Activated CD4-positive, alpha-beta T cell treated with anti-CD3 and anti-CD28 coated beads, Interleukin-2, Interleukin-6, amounts not matched to agents 100 ng/mL and 50 ng/mL, durations not matched to agents 16 hours and 8 hours (primary cell): ENCODE measurements around the gene GALNS.
"Not testable (repeated sequence)": the region's sequence is repeated elsewhere in the genome, so short reads cannot be mapped to it uniquely, and the experiment has no call there.

Experiments
- DNase-seq: peaks from one replicate; pipeline ENCODE4 v3.0.0-alpha.2; 2020

The GALNS gene

GRCh38 chr16:88780142-88781062 is 76.3 kb downstream of the GALNS start:
- DNase-seq = no peak

DNA sequence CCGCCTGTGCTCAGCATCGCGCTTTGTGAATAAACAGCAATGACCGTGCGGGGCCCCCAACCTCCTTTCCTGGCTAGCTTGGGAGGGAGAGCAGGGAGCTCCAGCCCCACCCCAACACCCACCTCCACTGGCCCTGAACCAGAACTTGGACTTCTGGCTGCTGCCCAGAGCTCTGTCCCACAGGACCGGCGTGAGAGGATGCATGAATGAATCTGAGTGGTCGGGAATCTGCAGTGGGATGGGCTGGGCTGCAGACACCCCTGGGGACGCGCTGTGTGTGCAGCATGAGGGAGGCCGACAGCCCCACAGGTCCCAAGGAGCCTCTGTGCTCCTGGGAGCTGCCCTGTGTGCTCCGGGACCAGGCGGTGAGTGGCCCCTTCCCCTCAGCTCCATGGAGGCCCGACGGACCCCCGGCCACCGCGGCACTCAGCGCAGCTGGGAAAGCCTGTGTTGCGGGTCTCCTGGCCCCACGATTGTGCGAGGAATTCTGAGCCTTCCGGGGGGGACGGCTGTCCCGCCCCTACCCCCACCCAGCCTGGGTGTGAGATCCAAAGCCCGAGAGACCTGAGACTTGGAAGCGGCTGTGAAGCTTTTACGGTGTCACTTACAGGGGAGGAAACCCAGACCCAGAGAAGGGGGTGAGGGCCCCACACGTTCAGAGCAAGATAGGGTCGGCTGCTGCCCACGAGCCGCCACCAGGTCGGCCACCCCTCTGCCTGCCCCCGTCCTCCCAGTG is 77.2 kb downstream of the GALNS start:
- no peak for DNase-seq

DNA sequence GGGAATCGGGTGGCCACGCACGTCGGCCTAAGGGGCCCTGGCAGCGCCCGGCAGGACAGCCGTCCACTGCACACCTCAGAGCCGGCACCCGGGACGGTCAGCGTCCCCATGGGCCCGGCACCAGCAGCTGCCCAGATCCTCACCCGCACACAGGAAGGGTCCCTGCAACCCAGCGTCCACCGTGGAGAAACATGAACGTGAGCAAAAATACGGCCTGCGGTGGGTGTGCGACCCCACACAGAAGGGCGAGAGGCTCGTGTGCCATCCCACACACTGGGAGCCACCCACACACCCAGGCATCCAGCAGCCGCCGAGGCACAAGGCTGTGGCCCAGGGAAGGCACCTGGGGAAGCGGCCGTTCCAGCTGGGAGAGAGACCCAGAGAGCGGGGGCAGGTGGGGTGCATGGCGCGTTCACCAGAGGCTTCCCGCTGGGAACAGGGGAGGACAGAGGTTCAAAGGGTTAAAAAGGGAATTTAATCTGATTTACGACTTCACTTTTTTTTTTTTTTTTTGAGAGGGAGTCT is 78.1 kb downstream of the GALNS start:
- DNase-seq = no peak

GRCh38 chr16:88778271-88778525 is 78.5 kb downstream of the GALNS start:
- DNase-seq = no peak

DNA sequence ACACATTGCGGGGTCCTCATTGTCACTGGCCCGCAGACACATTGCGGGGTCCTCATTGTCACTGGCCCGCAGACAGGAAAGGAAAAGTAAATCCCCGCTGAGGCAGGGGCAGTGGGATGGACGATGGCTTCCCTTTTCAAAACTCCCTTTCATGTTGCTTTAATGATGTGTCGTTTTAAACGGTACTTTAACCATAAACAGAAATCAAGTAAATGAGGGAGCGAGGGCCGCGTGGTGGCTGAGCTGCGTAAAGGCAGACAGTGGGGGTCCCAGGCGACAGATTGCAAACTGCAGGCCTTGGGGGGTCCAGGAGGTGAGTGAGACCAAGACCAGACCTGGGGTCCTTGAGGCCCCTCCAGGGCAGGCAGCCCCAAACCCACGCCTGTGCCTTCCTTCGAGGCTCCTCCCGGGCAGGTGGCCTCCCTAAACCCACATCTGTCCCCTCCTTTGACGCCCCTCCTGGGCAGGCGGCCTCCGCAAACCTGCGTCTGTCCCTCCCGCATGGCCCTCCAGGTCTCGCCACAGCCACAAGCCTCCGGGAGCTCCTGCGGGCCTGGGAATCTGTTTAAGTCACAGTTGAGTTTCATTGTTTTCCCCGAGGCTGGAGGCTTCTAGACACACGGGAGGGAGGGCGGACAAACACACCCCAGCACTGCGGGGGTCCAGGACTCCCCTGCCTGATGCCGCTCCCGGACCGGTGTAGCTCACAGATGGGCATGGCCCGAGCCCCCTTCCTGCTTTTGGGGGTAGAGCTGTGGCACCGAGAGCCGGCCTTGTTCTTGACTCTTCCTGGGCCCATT is 79.1 kb downstream of the GALNS start:
- no peak for DNase-seq

GRCh38 chr16:88775825-88776224 is 80.9 kb downstream of the GALNS start:
- DNase-seq = no peak

DNA sequence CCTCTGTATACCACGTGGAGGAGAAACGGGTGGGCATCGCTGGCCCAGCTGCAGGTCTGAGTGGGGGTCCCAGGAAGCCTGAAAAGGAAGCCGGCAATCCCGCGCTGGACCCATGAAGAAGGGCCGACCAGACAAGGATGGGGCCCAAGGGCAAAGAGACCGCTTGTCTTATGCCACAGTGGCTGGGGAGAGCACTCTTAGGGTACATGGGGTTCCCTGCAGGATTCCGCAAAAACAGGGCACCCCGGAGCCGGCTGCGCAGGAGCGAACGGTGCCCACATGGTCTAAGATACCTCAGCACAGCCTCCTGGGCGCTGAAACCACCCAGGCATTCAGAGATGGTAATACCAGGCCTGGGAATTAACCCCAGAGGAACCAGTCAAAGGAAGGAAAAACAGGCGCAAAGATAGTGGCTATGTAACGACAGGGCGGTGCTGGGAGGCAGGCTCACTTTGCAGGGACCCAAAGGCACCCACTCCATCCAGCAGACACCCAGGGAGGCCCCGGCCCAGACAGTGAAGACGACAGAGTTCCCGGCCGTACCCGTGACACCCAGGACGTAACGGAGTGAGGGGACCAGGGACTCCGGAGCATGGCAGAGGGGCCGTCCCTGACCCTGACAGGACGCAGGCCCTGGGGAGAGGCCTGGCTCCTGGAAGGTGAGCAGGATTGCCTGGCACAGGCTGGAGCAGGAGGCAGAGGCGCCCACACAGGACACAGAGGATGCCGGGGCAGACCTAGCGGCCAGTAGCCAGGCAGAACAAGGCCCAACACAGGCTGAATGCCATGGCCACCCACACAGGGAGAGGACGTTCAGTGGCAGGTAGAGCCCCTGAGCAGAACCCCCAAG is 82.0 kb downstream of the GALNS start:
- no peak for DNase-seq

- DNase-seq = no peak
Observed at GRCh38 chr16:88773812-88774291, 82.9 kb downstream of the GALNS start.

GRCh38 chr16:88772871-88773811 is 83.6 kb downstream of the GALNS start:
- no peak for DNase-seq

GRCh38 chr16:88771781-88772180 is 85.0 kb downstream of the GALNS start:
- not testable (repeated sequence) for DNase-seq

GRCh38 chr16:88771294-88771772 is 85.4 kb downstream of the GALNS start:
- DNase-seq = no peak

- no peak for DNase-seq
Observed at GRCh38 chr16:88770461-88771293, 86.1 kb downstream of the GALNS start.

DNA sequence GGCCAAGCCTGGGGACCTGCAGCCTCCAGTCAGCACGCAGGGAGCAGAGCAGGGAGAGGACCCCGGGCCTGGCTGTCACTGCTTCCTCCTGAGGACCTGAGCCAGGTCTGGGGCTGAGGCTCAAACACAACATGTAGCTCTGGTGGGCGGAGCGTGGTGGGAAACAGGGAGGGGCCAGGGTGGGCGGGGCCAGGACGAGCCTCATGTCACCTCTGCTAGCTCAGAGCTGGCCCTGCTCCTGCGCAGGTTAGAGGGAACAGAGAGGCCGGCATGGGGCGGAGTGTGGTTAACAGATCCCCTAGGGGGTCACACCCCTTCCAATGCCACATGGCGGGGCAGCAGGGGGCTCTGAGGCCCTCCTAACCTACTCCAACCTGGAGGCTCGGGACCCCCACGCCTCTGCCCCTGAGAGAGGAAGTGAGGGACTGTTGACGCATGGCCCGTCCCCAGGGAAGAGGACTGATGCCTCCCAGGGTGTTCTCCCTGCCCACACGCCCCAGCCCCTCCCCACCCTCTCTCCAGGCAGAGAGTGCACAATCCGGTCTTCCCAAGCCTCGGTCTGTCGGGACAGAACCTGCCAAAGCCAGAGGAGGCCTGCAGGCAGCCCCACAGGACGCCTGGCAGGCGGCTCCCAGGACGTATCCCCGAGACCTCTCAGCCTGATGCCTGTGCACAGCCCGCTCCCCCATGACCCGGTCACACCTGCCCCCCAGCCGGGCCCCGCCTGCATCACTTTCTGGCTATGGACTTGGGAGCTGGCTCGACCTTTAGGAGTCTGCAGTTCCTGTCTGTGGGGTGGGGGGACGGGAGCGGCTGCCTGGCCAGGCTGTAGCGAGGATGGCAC is 86.9 kb downstream of the GALNS start:
- peak; percentile 49 for DNase-seq

- no peak for DNase-seq
Observed at GRCh38 chr16:88768071-88768783, 88.5 kb downstream of the GALNS start.

DNA sequence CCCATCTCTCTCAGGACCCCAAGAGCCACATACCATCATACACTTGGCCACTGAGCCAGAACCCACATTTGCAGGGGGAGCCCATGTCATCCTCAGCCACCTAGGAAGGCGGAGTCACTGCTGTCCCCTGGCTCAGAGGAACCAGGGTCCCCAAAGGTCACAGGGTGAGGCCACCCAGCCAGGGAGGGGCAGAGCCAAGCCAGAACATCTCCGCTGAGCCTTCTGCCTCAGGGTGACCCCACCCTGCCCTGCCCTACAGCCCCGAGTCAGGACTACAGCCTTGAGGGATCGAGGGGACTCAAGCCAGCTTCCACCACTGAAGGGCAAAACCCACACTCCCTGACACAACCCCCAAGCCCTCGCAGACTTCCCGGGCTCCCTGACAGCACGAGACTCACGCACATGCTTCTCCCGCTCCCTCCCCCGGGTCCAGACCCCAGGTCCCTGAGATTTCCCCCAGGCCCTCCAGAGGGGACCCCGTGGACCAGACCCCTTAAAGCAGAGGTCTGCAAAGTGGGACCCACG is 89.1 kb downstream of the GALNS start:
- no peak for DNase-seq

- DNase-seq = no peak
Observed at GRCh38 chr16:88766975-88767374, 89.8 kb downstream of the GALNS start.

GRCh38 chr16:88764913-88765349 is 91.8 kb downstream of the GALNS start:
- no peak for DNase-seq

DNA sequence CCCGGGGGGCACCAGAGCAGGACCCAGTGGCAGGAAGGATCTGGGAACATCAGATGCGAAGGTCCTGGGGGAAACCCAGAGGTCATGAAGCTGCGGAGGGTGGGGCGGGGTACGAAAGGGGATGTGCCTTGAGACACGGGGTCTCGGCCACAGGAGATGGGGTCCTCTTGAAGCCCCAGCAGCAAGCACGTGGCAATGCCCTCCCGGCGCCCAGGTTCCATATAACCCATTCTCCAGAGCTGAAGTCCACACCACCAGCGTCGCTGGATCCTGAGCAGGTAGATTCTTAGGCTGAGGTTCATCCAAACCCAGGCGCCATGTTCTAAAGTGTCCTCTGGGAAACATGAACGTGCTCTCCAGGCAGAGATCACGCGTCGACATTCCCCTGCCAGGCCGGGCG is 92.7 kb downstream of the GALNS start:
- DNase-seq = no peak
